Fibroblast of lung (primary cell): ENCODE measurements around the gene FHIT. TPM values are rescaled to one million over a fixed set of nuclear protein-coding genes. Genes with fewer than 3 reads are reported as not detected.
"Not testable (repeated sequence)": the region's sequence is repeated elsewhere in the genome, so short reads cannot be mapped to it uniquely, and the experiment has no call there.

Source experiments
- DNase-seq, 2 donors: peaks; one replicate each; pipeline versions ENCODE4 v3.0.0 to v3.0.0-alpha.2; 2010; ENCODE audit warnings: low read depth in 2 of 2
- H2AFZ ChIP-seq: 2 replicates; pipeline ENCODE4 v1.5.1; 2012; ENCODE audit warnings: low read length, control low read depth, inconsistent platforms
- H3K27ac ChIP-seq: 2 replicates; pipeline ENCODE4 v1.5.1; 2011; ENCODE audit warnings: low read length, control low read depth; ENCODE audit not compliant: insufficient read depth
- H3K27me3 ChIP-seq: 2 replicates; pipeline ENCODE4 v1.5.1; 2011; ENCODE audit warnings: mild to moderate bottlenecking, low read length; ENCODE audit not compliant: control insufficient read depth, insufficient read depth
- H3K36me3 ChIP-seq: 2 replicates; pipeline ENCODE4 v1.5.1; 2011; ENCODE audit warnings: low read length; ENCODE audit not compliant: control insufficient read depth, insufficient read depth
- H3K4me1 ChIP-seq: 2 replicates; pipeline ENCODE4 v1.5.1; 2011; ENCODE audit warnings: low read length; ENCODE audit not compliant: control insufficient read depth, insufficient read depth; ENCODE audit errors: extremely low read depth
- H3K4me2 ChIP-seq: 2 replicates; pipeline ENCODE4 v1.5.1; 2011; ENCODE audit warnings: low read length, control low read depth; ENCODE audit not compliant: insufficient read depth; ENCODE audit errors: extremely low read depth
- H3K4me3 ChIP-seq, 4 experiments: fragments of 200-600 bp in 1 of 4; sonication (generic) in 1 of 4; replicated peaks in 1 of 4; 2 replicates each; pipeline ENCODE4 v1.5.1; 2011 to 2016; ENCODE audit warnings: low read length in 4 of 4, low read depth in 3 of 4, mild to moderate bottlenecking in 3 of 4, control low read depth in 2 of 4, inconsistent platforms in 1 of 4, mixed read lengths in 1 of 4; ENCODE audit not compliant: insufficient read depth in 1 of 4; ENCODE audit errors: control extremely low read depth in 1 of 4
- H3K79me2 ChIP-seq: 2 replicates; pipeline ENCODE4 v1.5.1; 2012; ENCODE audit warnings: mild to moderate bottlenecking, low read length, inconsistent platforms; ENCODE audit not compliant: control insufficient read depth, insufficient read depth
- H3K9ac ChIP-seq: 2 replicates; pipeline ENCODE4 v1.5.1; 2011; ENCODE audit warnings: mild to moderate bottlenecking, low read length, control low read depth; ENCODE audit not compliant: insufficient read depth
- H3K9me3 ChIP-seq: 2 replicates; pipeline ENCODE4 v1.5.1; 2012; ENCODE audit warnings: low read depth, low read length; ENCODE audit not compliant: control insufficient read depth, insufficient read depth
- H4K20me1 ChIP-seq: 2 replicates; pipeline ENCODE4 v1.5.1; 2011; ENCODE audit warnings: low read length; ENCODE audit not compliant: control insufficient read depth, insufficient read depth; ENCODE audit errors: extremely low read depth
- EZH2 ChIP-seq: IDR thresholded peaks from 2 replicates; pipeline ENCODE4 v1.5.1; 2012; ENCODE audit warnings: low read length, control low read depth, mild to moderate bottlenecking; ENCODE audit errors: missing control alignments
- polyA plus RNA-seq, 2 donors: library from polyadenylated mRNA; depleted of rRNA in 1 of 2; stranded (reverse) in 1 of 2; unstranded in 1 of 2; fragments of >200 nt; gene quantifications; 2 replicates each; pipeline ENCODE4 v1.2.1, GENCODE V29; 2011 to 2012; ENCODE audit warnings: missing spikeins in 1 of 2
- total RNA-seq: library from RNA; depleted of rRNA; stranded (reverse); fragments of >200 nt; gene quantifications from 2 replicates; pipeline ENCODE4 v1.2.1, GENCODE V29; 2014
- TF ChIP-seq, protein P1 (sequence below), 2 donors: IDR thresholded peaks in 1 of 2; conservative IDR thresholded peaks in 1 of 2; 1 replicate in 1 of 2; 2 replicates in 1 of 2; pipeline ENCODE4 v1.5.1; 2011 to 2012; ENCODE audit warnings: low read length in 2 of 2, control low read depth in 1 of 2, inconsistent platforms in 1 of 2, low read depth in 1 of 2, mild to moderate bottlenecking in 1 of 2

FHIT gene
- total and polyA plus RNA-seq, 2 donors (not counting 1 experiment from before 2014, with no cell fraction given): 0.79 to 2.1 TPM

DNA sequence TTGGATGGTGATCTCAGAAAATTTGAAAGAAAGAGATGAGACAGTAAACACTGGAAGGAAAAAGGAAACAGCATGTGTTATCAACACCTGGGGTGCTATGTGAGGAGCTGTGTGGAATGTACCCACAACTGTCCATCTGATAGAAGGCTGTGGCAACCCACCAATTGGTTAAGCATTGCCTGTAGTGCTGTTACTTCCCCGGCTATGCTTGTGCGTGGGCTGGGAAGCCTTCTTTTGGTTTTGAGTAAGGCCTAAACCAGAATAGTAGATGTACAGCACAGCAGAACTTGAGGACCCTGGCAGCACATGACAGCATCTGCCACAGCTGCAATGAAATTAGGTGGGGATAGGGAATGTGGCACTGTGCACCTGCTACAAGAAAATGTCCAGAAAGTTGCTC is 184.5 kb downstream of the FHIT start:
- Histone ChIP-seq H3K9me3 (no peaks in the 10 kb centered on the region), H2AFZ (no peak overlapping the region), H3K9ac (no peak overlapping the region), H3K4me1 (no peaks in the 10 kb centered on the region), H4K20me1 (no peaks in the 10 kb centered on the region), H3K4me2 (no peak overlapping the region), H3K27me3 (no peaks in the 10 kb centered on the region), H3K36me3 (no peaks in the 10 kb centered on the region), H3K79me2 (no peaks in the 10 kb centered on the region), H3K4me3 (no peak overlapping the region), H3K27ac (no peak overlapping the region)
- DNase-seq: no peak
- TF ChIP-seq, protein P1, sequence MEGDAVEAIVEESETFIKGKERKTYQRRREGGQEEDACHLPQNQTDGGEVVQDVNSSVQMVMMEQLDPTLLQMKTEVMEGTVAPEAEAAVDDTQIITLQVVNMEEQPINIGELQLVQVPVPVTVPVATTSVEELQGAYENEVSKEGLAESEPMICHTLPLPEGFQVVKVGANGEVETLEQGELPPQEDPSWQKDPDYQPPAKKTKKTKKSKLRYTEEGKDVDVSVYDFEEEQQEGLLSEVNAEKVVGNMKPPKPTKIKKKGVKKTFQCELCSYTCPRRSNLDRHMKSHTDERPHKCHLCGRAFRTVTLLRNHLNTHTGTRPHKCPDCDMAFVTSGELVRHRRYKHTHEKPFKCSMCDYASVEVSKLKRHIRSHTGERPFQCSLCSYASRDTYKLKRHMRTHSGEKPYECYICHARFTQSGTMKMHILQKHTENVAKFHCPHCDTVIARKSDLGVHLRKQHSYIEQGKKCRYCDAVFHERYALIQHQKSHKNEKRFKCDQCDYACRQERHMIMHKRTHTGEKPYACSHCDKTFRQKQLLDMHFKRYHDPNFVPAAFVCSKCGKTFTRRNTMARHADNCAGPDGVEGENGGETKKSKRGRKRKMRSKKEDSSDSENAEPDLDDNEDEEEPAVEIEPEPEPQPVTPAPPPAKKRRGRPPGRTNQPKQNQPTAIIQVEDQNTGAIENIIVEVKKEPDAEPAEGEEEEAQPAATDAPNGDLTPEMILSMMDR (conservative IDR thresholded peaks at IDR 0.05 in 1 of 2, IDR thresholded peaks at IDR 0.05 in 1 of 2; ENCODE audit: low read depth in 1 of 2, low read length in 2 of 2): no peak
- TF ChIP-seq EZH2: no peak

DNA sequence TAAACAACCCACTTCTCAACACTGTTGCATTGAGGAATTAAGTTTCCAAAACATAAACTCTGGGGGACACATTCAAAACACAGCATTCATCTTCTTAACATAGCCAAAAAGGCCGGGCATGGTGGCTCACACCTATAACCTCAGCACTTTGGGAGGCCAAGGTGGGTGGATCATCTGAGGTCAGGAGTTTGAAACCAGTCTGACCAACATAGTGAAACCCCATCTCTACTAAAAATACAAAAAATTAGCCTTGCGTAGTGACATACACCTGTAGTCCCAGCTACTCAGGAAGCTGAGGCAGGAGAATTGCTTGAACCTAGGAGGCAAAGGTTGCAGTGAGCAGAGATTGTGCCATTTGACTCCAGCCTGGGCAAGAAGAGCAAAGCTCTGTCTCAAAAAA is 185.0 kb downstream of the FHIT start:
- H3K9ac ChIP-seq, H3K9me3 ChIP-seq, H3K79me2 ChIP-seq, H3K36me3 ChIP-seq, H3K4me3 ChIP-seq, H2AFZ ChIP-seq, H3K27me3 ChIP-seq, H3K4me2 ChIP-seq, H4K20me1 ChIP-seq, H3K27ac ChIP-seq, H3K4me1 ChIP-seq, DNase-seq: not testable (repeated sequence)

DNA sequence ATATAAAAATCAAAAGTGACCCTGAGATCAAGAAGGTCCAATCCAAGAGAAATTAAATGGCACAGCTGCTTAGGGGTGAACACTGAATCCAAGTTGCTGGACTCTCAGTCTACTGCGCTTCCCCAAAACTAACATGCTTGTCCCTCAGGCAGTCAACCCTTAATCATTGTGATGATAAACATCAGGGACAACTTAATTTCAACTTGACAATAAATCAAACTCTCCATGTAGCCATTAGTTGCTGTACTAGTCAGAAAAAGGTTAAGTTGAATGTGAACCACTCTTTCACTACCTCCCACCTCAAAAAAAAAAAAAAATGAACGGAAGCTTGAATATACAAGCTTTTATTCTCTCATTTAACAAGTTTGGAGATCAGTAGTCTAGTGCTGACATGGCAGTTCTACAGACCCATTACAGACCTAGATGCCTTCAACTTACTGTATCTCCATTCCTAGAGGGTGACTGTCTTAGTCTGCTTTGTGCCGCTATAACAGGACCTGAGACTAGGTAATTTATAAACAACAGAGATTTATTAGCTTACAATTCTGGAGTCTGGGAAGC is 185.7 kb downstream of the FHIT start:
- H3K4me2 ChIP-seq: no peak overlapping the region
- H2AFZ ChIP-seq: no peak overlapping the region
- H4K20me1 ChIP-seq: no peaks in the 10 kb centered on the region
- H3K27me3 ChIP-seq: no peaks in the 10 kb centered on the region
- DNase-seq: no peak
- TF ChIP-seq, protein P1 (conservative IDR thresholded peaks at IDR 0.05 in 1 of 2, IDR thresholded peaks at IDR 0.05 in 1 of 2; ENCODE audit: low read depth in 1 of 2, low read length in 2 of 2): no peak
- no peak for TF ChIP-seq EZH2
- H3K27ac ChIP-seq: no peak overlapping the region
- H3K4me1 ChIP-seq: no peaks in the 10 kb centered on the region
- no peaks in the 10 kb centered on the region for H3K36me3 ChIP-seq
- no peak overlapping the region for H3K4me3 ChIP-seq
- no peaks in the 10 kb centered on the region for H3K9me3 ChIP-seq
- H3K79me2 ChIP-seq: no peaks in the 10 kb centered on the region
- no peak overlapping the region for H3K9ac ChIP-seq
